C1 segment of cervical spinal cord (tissue), 14 donors: ENCODE data around the gene AKAP7.
A peak's percentile ranks its signal among the peaks of the same experiment; 100 is the strongest.

Experiments
- DNase-seq, 14 donors: peaks; one replicate each; lab custom pipeline; 2025; lab: John Stamatoyannopoulos, UW

AKAP7 gene

GRCh38 chr6:131134220-131134979 is 867 bp upstream of the AKAP7 start:
- peak in 1 of 14 donors; percentile 7 for DNase-seq

- DNase-seq: no peak
These were observed 355 bp upstream of the AKAP7 start for GRCh38 chr6:131134980-131135243.

- DNase-seq: peak in 5 of 14 donors; percentile 45 to 64 (median 60)
These were observed 937 bp downstream of the AKAP7 start for GRCh38 chr6:131136021-131136786.

DNA sequence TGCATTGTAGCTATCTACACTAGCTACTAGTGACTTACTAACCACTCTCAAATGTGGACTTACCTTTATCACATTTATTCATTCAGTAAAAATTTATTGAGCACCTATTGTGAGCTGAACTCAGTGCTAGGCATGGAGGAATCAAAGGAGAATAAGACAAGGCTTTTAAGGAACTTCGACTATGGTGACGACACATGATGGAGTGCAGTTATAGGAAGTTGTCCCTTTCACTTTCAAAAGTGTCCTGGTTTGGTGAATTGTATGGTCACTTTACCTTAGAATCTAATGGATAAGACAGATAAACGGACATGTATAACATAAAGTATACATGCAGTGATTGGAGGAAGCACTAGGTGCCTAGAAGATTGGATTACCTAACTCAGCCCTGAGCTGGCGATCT is 4.3 kb downstream of the AKAP7 start:
- no peak for DNase-seq

DNA sequence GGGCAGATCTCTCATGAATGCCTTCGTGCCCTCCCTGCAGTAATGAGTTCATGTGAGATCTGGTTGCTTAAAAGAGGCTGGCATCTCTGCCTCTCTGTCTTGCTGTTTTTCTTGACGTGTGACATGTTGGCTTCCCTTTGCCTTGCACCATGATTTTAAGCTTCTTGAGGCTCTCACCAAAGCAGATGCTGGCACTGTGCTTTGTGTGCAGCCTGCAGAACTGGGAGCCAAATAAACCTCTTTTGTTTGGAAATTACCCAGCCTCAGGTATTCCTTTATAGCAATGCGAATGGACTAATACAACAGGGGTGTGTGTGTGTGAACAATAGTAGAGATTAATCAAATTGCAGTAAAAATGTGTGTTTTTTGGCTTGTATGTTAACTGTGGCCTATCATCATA is 8.1 kb downstream of the AKAP7 start:
- DNase-seq: no peak

DNA sequence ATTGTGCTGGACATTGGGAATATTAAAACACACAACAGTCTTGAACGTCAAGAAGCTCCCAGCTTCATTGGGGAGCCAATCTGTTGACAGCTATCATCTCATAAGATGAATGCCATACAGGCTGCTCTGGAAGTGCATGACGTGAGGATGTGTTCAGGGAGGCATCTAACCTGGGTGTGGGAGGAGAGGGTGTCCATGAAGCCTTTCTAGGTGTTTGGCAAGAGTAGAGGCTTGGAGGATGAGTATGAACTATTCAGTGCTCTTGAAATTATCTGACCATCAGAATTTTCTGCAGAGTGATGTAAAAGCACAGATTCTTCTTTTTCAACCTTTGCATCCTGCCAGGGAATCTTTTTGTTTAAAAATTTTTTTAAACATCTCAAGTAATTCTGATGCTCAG is 11.6 kb downstream of the AKAP7 start:
- no peak for DNase-seq

DNA sequence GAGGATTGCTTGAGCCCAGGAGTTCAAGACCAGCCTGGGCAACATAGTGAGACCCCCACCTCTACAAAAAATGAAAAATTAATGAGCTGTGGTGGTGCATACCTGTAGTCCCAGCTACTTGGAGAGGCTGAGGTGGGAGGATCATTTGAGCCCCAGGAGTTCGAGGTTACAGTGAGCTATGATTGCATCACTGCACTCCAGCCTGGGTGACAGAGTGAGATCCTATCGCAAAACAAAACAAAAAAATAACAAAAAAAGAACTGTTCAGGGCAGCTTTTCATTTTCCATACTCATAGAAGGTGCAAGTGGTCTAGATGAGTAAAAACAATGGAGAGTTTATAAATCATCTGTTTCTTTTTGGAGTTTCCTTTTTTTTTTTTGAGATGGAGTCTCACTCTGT is 21.1 kb downstream of the AKAP7 start:
- no peak for DNase-seq

DNA sequence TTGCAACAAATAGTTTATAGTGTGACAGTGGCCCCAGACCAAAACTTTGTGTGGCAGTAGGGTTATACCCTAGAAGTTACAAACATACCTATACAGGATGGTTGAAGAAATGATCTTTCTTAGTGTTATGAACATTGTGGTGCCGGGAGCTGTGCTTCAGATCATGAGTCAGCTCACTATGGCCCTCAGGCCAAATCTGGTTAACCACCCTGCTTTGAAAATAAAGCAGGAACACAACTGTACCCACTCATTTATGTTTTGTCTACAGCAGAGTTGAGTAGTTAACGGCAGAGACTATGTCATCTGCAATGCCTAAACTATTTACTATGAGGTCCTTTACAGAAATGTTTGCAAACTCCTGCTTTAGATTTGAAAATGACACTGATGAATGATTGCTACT is 24.3 kb downstream of the AKAP7 start:
- DNase-seq: no peak

- no peak for DNase-seq
These were observed 25.0 kb downstream of the AKAP7 start for GRCh38 chr6:131160254-131160758.

GRCh38 chr6:131161987-131162386 is 26.7 kb downstream of the AKAP7 start:
- DNase-seq: no peak

GRCh38 chr6:131163886-131164285 is 28.6 kb downstream of the AKAP7 start:
- no peak for DNase-seq

- no peak for DNase-seq
These were observed 29.2 kb downstream of the AKAP7 start for GRCh38 chr6:131164506-131164905.

GRCh38 chr6:131167773-131168172 is 32.5 kb downstream of the AKAP7 start:
- DNase-seq: no peak

GRCh38 chr6:131169613-131170012 is 34.3 kb downstream of the AKAP7 start:
- no peak for DNase-seq

GRCh38 chr6:131172222-131172621 is 37.0 kb downstream of the AKAP7 start:
- DNase-seq: no peak

DNA sequence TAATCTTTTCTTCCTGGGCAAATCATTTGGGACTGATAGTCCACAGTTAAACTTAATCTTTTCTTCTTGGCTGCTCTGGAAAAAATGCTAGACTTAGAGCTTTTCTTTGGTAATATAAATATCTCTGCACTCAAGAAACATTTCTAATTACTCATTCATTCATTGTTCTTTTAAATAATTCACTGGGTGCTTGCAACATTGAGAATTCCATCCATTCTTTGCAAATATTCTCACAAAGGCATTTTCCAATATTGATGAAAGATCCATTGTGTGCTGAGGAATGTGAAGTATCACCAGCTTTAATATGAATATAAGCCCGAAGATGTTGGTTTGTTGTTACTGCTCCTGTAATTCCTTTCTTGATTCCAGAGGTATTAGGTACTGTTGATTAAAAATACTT is 38.4 kb downstream of the AKAP7 start:
- DNase-seq: no peak

DNA sequence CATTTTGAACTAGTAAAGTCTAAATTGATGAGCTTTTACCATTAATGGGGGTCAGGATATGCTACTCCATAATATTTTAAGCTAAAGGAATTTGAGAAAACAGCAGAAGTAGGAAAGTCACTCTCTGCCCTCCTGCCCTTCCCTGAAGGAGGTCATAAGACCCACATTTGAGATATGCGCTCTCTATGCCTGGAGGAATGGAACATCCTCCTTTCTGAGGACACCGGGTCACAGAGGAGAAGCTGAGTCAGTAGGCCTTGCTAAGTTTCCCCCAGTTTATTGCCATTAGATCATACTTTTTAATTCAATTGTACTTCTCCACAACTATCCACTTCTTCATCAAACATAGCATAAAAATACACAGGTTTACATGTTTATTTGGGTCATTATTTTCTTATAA is 40.3 kb downstream of the AKAP7 start:
- DNase-seq: no peak

- no peak for DNase-seq
These were observed 42.7 kb downstream of the AKAP7 start for GRCh38 chr6:131177996-131178395.

DNA sequence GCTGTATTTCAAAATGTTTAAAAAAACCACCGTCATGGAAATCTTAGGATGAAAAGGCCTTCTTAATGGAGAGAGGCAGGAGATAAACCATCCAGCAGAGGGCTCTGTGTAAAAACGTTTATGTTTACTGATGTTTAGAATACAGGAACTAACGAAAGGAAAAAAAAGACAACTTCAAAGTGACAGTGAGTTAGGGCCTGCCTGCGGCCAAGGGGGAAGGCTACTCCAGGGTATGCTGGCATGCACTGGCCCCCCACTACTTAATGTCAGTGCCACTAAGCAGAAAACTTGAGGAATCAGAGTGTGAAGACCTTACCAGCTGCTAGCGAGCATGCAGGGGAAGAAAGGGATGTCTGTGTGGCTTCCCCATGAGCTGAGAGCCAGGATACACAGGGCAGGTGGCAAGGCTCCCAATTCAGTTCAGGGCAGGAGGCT is 47.7 kb downstream of the AKAP7 start:
- peak in 5 of 14 donors; percentile 11 to 33 (median 27) for DNase-seq

DNA sequence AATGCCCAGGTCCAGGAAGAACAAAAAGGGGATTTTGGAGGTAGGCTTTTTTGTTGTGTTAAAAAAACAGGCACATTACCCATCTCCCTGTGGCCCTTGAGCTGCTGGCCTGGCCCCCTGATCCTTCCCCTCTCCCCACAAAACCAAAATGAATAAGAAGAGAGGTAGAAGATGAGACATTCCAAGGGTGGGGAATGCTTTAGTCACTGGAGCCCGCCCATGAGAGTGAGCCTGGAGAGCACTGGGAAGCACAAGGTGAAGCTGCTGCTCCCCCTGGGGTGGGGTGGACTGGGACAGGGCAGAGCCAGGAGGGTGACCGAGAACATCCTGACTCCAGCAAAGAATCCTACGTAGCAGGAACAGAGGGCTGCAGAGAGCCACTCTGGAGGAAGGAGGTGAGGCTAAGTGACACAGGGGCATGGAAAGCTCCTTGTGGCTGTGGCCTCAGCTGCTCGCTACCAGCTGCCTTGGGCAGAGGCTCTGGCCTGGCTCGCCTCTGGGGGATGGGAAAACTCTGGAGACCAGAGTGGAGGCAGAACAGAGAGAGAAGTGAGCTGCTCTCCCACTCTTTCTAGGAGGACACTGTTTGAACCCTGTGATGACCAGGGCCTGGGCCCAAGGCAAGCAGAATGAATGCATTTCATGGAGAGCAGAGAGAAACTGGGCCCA is 48.3 kb downstream of the AKAP7 start:
- no peak for DNase-seq

DNA sequence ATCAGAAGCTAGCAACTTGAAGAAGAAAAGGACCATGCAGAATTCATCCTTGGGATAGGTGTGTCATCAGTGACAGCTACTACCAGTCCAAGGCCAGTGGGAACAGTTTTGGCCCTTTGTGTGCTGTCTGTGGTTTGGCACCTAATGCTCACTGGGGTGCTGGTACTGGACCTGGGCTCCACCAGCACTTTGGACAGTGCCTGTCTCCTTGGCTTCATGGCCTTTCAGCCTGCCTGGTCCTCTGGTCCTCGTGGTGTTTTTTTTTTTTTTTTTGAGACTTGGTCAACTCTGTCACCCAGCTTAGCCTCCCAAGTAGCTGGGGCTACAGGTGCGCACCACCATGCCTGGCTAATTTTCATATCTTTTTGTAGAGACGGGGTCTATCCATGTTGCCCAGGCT is 56.3 kb downstream of the AKAP7 start:
- DNase-seq: no peak

GRCh38 chr6:131197716-131198115 is 62.4 kb downstream of the AKAP7 start:
- no peak for DNase-seq
